ENCODE measurements around the gene AFF1. TPM values are rescaled to one million over a fixed set of nuclear protein-coding genes. Genes with fewer than 3 reads are reported as not detected.

The AFF1 gene
- total and polyA plus RNA-seq, 2 donors from 2014 or later, result 13.4 to 187 TPM

GRCh38 chr4:87109121-87109520, 174.3 kb downstream of the AFF1 start:
- intact Hi-C loops (cut with DNase I), result no loop called here
- FAIRE-seq (no peak), DNase-seq (no peak)
- H3K9me3 ChIP-seq (ENCODE audit: control insufficient read depth in 2 of 3, insufficient read depth in 1 of 3, low read length in 3 of 3), result no peaks in the 10 kb centered on the region
- H3K4me1 ChIP-seq (ENCODE audit: control insufficient read depth in 2 of 3, insufficient read depth in 2 of 3, low read depth in 1 of 3, low read length in 3 of 3), result peaks cover 0 to 25% (median 4%) of the 10 kb centered on the region in 3 donors
- no peak overlapping the region for H3K4me3 ChIP-seq (ENCODE audit: low read length in 3 of 3)
- H3K9ac ChIP-seq (ENCODE audit: low read length in 3 of 3), result no peak overlapping the region
- H3K27ac ChIP-seq (ENCODE audit: low read depth in 2 of 2, low read length in 2 of 2), result peak overlapping the region in 1 of 2 donors; percentile 49
- no peak for TF ChIP-seq CTCF (IDR thresholded peaks at IDR 0.05; ENCODE audit: borderline replicate concordance, extremely low read depth, insufficient read depth)
- no peaks in the 10 kb centered on the region for H3K27me3 ChIP-seq (ENCODE audit: control insufficient read depth, insufficient read depth, low read length)
- peaks cover 5 to 38% (median 16%) of the 10 kb centered on the region in 3 donors for H3K36me3 ChIP-seq (ENCODE audit: control insufficient read depth in 2 of 3, insufficient read depth in 3 of 3, low read length in 3 of 3)

- Histone ChIP-seq H3K36me3 (ENCODE audit: control insufficient read depth in 2 of 3, insufficient read depth in 3 of 3, low read length in 3 of 3) (peaks cover 5 to 42% (median 21%) of the 10 kb centered on the region in 3 donors), H3K4me3 (ENCODE audit: low read length in 3 of 3) (no peak overlapping the region), H3K27me3 (ENCODE audit: control insufficient read depth, insufficient read depth, low read length) (no peaks in the 10 kb centered on the region), H3K9me3 (ENCODE audit: control insufficient read depth in 2 of 3, insufficient read depth in 1 of 3, low read length in 3 of 3) (no peaks in the 10 kb centered on the region), H3K9ac (ENCODE audit: low read length in 3 of 3) (no peak overlapping the region), H3K27ac (ENCODE audit: low read depth in 2 of 2, low read length in 2 of 2) (no peak overlapping the region), H3K4me1 (ENCODE audit: control insufficient read depth in 2 of 3, insufficient read depth in 2 of 3, low read depth in 1 of 3, low read length in 3 of 3) (peaks cover 0 to 23% (median 6%) of the 10 kb centered on the region in 3 donors)
- no peak for DNase-seq
- TF ChIP-seq CTCF (IDR thresholded peaks at IDR 0.05; ENCODE audit: borderline replicate concordance, extremely low read depth, insufficient read depth), result no peak
- intact Hi-C loops (cut with DNase I), result no loop called here
- peak; percentile 30 for FAIRE-seq
Observed at GRCh38 chr4:87109945-87110344, 175.1 kb downstream of the AFF1 start.

GRCh38 chr4:87112063-87112462, 177.3 kb downstream of the AFF1 start:
- Histone ChIP-seq H3K27me3 (ENCODE audit: control insufficient read depth, insufficient read depth, low read length) (no peaks in the 10 kb centered on the region), H3K4me1 (ENCODE audit: control insufficient read depth in 2 of 3, insufficient read depth in 2 of 3, low read depth in 1 of 3, low read length in 3 of 3) (peaks cover 0 to 35% (median 18%) of the 10 kb centered on the region in 3 donors), H3K4me3 (ENCODE audit: low read length in 3 of 3) (no peak overlapping the region), H3K27ac (ENCODE audit: low read depth in 2 of 2, low read length in 2 of 2) (no peak overlapping the region), H3K9me3 (ENCODE audit: control insufficient read depth in 2 of 3, insufficient read depth in 1 of 3, low read length in 3 of 3) (no peaks in the 10 kb centered on the region), H3K9ac (ENCODE audit: low read length in 3 of 3) (no peak overlapping the region), H3K36me3 (ENCODE audit: control insufficient read depth in 2 of 3, insufficient read depth in 3 of 3, low read length in 3 of 3) (peaks cover 8 to 52% (median 39%) of the 10 kb centered on the region in 3 donors)
- DNase-seq (no peak), FAIRE-seq (no peak)
- no peak for TF ChIP-seq CTCF (IDR thresholded peaks at IDR 0.05; ENCODE audit: borderline replicate concordance, extremely low read depth, insufficient read depth)
- intact Hi-C loops (cut with DNase I), result no loop called here
